ENCODE results near the gene FTCDNL1.

DNA sequence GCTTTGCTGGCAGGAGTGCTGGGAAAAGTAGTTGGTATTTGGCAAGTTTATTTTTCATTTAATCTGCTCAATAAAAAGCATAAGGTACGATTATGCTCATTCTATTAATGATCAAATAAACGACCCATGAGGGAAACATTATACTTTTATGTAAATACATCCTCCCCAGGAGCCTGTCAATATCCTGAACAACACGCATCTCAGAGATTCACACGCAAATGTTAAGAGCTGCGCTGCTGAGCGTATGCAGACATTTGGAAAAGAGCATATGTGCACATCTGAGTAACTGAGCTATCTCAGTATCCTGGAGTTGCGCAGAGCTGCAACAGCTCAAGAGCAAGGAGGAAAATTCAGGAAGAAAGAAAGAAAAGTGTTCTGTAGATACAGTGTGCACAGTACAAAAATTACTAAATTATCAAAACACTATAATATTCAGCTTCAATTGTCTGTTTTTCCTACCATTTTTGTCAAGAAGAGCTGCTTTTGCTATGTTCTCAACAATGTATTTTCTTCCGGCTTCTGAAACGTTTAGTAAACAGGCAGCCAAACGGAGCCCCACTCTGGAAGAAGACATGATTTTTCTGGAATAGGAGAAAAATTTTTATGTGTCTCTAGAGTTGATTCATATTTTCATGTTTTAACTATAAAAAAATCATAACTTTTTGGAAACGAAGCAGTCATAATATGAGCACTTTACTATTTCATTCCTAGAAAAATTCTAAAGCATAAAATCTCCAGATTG, 2.4 kb downstream of the FTCDNL1 start:
- TF ChIP-seq, protein P1, sequence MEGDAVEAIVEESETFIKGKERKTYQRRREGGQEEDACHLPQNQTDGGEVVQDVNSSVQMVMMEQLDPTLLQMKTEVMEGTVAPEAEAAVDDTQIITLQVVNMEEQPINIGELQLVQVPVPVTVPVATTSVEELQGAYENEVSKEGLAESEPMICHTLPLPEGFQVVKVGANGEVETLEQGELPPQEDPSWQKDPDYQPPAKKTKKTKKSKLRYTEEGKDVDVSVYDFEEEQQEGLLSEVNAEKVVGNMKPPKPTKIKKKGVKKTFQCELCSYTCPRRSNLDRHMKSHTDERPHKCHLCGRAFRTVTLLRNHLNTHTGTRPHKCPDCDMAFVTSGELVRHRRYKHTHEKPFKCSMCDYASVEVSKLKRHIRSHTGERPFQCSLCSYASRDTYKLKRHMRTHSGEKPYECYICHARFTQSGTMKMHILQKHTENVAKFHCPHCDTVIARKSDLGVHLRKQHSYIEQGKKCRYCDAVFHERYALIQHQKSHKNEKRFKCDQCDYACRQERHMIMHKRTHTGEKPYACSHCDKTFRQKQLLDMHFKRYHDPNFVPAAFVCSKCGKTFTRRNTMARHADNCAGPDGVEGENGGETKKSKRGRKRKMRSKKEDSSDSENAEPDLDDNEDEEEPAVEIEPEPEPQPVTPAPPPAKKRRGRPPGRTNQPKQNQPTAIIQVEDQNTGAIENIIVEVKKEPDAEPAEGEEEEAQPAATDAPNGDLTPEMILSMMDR (IDR thresholded peaks at IDR 0.05), result no peak
- no peak for TF ChIP-seq POLR2AphosphoS5 (IDR thresholded peaks at IDR 0.05)
